Umbilical cord (tissue), 2 donors: ENCODE results near the gene POLRMT. TPM values are rescaled to one million over a fixed set of nuclear protein-coding genes. Genes with fewer than 3 reads are reported as not detected.
A peak's percentile ranks its signal among the peaks of the same experiment; 100 is the strongest.

Experiments used
- DNase-seq: peaks from one replicate; pipeline ENCODE4 v3.0.0-alpha.2; 2015; ENCODE audit warnings: low spot score
- total RNA-seq: library from RNA; depleted of rRNA; stranded (reverse); fragments of >200 nt; gene quantifications from one replicate; pipeline ENCODE4 v1.2.3, GENCODE V29; 2014; ENCODE audit warnings: low replicate concordance; ENCODE audit not compliant: insufficient read depth

Gene POLRMT
- total RNA-seq, 1 donor from 2014 or later: 11.8 TPM

GRCh38 chr19:579111-579841, 54.1 kb downstream of the POLRMT start:
- DNase-seq: no peak

DNA sequence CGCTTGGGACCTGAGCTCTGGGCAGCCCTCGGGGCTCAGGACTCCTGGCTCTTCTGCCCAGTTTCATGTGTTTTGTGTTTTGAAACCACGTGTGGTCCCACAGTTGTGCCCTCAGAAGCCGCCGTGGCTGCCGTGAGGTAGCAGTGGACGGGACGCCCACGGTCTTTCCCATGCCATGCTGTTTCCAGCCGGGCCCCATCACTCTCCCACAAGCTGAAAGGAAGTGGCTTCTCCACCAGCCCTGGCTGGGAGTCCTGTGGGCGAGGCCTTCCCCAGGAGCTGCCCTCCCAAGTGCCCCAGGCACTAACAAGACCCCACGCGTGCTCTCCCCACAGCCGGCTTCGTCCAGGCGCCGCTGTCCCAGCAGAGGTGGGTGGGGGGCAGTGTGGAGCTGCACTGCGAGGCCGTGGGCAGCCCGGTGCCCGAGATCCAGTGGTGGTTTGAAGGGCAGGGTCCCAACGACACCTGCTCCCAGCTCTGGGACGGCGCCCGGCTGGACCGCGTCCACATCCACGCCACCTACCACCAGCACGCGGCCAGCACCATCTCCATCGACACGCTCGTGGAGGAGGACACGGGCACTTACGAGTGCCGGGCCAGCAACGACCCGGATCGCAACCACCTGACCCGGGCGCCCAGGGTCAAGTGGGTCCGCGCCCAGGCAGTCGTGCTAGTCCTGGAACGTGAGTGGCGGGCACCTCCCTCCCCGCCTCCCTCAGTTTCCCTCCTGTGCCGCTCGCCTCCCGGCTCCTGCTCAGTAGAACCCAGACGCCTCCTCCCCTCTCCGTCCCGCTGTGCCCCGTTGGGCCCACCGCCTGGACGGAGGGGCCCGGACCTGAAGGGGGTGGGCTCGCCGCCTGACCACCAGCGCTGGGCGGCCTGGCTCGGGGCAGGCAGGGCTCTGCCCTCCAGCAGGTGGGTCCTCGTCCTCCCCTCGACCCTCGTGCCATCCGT, 55.6 kb downstream of the POLRMT start:
- no peak for DNase-seq

DNA sequence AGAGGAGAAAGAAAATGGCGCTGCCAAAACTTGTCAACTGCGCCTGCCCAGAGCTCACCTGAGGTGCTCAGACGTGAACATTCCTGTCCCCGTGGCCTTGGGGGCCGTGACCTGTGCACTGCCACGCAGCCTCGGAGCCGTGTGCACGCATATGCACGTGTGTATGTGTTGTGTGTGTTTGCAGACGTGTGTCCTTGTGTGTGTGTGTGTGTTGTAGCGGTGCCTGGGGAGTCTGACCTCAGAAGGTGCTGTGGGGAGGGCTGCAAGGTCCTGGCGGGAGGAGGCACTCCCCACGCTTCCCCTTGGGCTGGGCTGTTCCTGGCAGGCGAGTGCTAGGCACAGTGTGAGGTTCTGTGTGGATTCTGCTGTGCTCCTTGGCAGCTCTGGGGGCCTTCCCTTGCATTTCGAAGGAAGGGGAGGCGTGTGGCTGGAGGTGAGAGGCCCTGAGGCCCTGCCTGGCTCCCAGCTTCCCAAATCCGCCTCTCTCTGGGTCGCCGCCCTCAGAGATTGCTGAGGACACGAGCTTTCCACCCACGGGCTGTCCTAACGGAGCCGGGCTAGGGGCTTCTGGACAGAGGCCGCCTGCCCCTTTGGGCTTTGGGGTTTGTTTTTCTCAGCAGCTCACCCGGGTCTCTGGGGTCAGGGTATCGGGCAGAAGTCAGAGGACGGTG, 56.4 kb downstream of the POLRMT start:
- no peak for DNase-seq

DNA sequence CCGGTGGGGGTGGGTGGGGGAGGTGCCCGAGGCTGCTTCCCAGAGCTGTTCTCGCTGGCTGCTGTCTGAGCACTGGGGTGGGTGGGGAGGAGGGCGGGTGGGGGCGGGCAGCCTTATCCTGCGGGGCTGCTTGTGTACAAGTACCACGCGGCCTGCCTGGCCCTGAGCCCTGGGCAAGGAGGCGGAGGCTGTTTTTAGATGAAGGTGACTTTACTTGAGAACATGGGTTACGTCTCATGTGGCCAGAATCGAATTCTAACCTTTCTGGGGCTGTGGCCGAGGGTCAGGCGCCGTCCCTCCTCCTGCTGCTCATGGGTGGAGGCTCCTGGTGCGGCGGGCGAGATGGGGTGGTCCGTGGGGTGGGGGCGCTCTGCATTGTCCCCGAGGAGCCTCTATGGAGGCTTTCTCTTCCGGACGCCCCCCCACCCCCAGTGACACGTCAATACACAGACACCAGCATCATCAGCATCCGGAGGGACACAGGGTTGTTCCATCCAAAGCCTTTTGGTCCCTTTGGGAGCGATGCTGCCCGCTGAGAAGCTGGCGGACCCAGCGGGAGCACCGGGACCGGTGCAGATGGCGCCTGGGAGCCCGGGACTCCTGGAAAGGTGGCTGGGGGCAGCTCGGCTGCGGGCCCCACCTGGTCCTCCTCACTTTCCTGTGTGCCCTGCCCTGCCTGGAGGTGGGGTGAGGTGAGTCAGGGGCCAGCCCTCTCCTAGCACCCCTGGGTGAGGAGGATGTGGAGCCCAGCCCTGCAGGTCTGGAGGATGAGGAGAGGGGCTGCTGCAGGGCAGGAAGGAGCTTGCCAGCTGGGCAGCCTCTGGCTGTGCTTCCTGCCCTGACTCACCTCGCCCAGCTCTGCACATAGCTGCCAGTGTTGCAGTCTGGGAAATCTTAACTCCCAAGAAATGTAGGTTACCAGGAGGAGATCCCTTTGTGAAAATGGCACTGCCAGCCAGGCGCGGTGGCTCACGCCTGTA, 57.5 kb downstream of the POLRMT start:
- DNase-seq: peak; percentile 26

GRCh38 chr19:574658-575526, 58.4 kb downstream of the POLRMT start:
- peak; percentile 51 for DNase-seq

DNA sequence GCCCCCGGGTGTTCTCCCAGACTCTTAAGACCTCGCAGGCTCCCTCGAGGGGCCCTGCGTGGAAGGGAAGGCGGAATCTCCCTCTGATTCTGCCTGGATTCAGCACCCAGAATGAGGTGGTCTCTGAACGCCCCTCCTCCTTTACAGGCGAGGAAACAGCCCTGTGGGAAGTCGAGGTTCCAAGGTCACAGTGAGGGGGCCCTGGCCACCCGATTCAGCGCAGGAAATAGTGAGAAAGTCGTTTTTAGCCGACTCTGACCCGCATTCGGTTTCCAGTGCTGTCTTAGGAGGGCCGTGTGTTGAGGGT, 59.9 kb downstream of the POLRMT start:
- no peak for DNase-seq

DNA sequence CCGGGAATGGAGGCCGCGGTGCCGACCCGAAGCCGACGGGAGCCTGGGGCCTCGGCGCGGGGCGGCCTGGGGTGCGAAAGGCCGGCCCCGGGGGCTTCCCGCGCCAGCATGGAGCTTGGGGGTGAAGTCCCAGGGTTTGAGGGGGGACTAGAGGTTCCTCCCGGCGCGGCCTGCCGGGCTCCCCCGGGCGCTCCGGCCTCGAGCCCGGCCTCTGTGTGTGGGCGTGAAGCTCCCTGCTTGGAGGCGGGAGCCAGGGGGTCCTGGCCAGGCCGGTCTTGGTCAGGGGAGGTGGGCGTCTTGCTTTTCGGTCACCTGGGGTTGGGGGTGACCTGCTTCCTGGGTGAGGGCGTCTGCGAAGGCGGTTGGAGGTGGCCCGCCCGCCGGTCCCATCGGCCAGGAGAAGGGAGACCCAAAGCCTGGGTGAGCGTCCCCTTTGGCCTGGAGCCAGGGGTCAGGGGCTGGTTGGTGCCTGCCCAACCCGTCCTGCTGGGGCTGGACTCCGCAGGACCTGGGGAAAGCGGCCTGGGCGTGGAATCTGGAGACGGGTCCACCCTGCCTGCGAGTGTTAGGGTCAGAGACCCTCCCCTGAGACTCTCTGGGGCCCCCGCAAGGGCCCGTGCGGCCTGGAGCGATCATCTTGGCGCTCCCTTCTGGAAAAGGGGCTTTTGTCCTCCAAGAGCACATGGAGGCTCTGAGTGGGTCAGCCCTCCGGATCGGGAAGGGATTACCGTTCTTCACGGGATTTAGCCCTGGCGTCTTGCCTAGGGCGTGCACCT, 60.4 kb downstream of the POLRMT start:
- peak; percentile 74 for DNase-seq

DNA sequence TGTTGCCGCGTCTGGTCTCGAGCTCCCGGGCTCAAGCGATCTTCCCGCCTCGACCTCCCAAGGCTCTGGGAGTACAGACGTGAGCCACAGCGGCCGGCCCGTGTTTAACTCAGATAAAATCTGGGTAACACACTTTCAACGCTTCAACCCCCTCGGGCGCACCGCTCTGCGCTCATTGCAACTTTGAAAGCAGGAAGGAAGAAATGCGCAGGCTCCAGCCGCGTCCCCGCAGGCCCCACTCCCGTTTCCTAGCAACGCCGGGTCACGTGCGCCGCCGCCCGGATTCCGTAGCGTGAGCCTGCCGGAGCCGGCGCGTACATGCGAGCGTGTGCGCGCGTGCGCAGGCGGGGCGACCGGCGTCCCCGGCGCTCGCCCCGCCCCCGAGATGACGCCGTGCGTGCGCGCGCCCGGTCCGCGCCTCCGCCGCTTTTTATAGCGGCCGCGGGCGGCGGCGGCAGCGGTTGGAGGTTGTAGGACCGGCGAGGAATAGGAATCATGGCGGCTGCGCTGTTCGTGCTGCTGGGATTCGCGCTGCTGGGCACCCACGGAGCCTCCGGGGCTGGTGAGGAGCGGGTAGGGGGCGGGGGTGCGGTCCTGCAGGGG, 61.1 kb downstream of the POLRMT start, which contains the start of gene BSG:
TSS of gene BSG (plus strand) at position 457 of the 603 bp plus-strand sequence. CDS start at position 496, 39 bp downstream.
- peak; percentile 99 for DNase-seq

GRCh38 chr19:571566-571974, 61.8 kb downstream of the POLRMT start:
- DNase-seq: no peak

GRCh38 chr19:570937-571565, 62.3 kb downstream of the POLRMT start:
- peak; percentile 62 for DNase-seq

DNA sequence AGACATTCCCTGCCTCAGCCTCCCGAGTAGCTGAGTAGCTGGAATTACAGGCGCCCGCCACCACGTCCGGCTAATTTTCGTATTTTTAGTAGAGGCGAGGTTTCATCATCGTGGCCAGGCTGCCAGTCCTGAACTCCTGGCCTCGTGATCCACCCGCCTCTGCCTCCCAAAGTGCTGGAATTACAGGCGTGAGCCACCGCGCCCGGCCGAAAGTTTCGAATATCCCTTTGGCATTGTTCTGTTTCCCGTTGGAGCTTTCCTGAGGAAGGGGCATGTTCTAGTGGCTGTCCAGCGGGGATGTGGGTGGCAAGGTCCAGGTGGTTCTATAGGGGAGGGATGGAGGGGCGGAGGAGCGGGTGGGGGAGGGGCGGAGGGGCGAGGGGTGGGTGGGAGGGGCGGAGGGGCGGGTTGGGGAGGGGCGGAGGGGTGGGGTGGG, 63.1 kb downstream of the POLRMT start:
- no peak for DNase-seq

GRCh38 chr19:567296-567900, 65.9 kb downstream of the POLRMT start:
- DNase-seq: no peak

Other genes starting within 250 kb of the POLRMT start
- 0.96 TPM for gene C2CD4C, start 224.4 kb downstream of the POLRMT start, total RNA-seq
- gene SHC2, start 172.5 kb downstream of the POLRMT start, total RNA-seq: 11.1 TPM
- 1.7 TPM for gene MADCAM1, start 137.1 kb downstream of the POLRMT start, total RNA-seq
- gene TPGS1, start 126.0 kb downstream of the POLRMT start, total RNA-seq: 30.1 TPM
- 74.9 TPM for gene CDC34, start 101.8 kb downstream of the POLRMT start, total RNA-seq
- gene GZMM, start 89.5 kb downstream of the POLRMT start, total RNA-seq: not detected
- gene BSG, start 60.9 kb downstream of the POLRMT start, total RNA-seq: 234 TPM
- 2.4 TPM for gene HCN2, start 43.7 kb downstream of the POLRMT start, total RNA-seq
- 0.24 TPM for gene FGF22, start 6.3 kb upstream of the POLRMT start, total RNA-seq
- gene RNF126, start 29.7 kb upstream of the POLRMT start, total RNA-seq: 1.7 TPM
- gene FSTL3, start 42.9 kb upstream of the POLRMT start, total RNA-seq: 326 TPM
- gene PRSS57, start 61.9 kb upstream of the POLRMT start, total RNA-seq: not detected
- 30.6 TPM for gene PALM, start 75.4 kb upstream of the POLRMT start, total RNA-seq
- gene MISP, start 117.6 kb upstream of the POLRMT start, total RNA-seq: 5.8 TPM
- 82.8 TPM for gene PTBP1, start 163.9 kb upstream of the POLRMT start, total RNA-seq
- gene PLPPR3, start 188.4 kb upstream of the POLRMT start, total RNA-seq: not detected
- gene AZU1, start 194.3 kb upstream of the POLRMT start, total RNA-seq: not detected
- gene PRTN3, start 207.5 kb upstream of the POLRMT start, total RNA-seq: not detected
- gene ELANE, start 218.8 kb upstream of the POLRMT start, total RNA-seq: not detected
- gene CFD, start 226.1 kb upstream of the POLRMT start, total RNA-seq: 35.2 TPM